ENCODE measurements around the gene C17orf50. TPM values are rescaled to one million over a fixed set of nuclear protein-coding genes. Genes with fewer than 3 reads are reported as not detected.

The C17orf50 gene
- total and polyA plus RNA-seq, 2 of the 13 experiments (the other 11 are each of a cell fraction or from before 2014, with no cell fraction given): not detected

DNA sequence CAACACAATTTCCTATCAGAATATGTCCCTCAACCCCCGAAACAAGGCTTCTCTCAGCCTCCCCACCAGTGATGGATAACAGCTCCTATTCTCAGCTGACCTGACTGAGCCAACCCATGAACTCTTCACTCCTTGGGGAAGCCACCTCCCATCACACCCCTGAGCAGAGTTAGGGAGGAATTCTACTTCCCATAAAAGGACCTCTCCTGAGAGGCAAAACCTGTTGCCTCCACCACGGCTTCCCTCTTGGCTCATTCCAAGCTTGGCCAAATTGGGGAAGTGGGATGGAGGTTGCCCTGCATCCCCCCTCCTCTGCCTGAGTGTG, 34.9 kb upstream of the C17orf50 start:
- Histone ChIP-seq H3K27ac (ENCODE audit: extremely low read length, insufficient read depth, low read length) (no peak overlapping the region), H3K4me2 (ENCODE audit: low read depth, low read length) (no peak overlapping the region), H2AFZ (ENCODE audit: low read length) (no peak overlapping the region), H3K4me1 (ENCODE audit: insufficient read depth, low read length) (peaks cover 23% of the 10 kb centered on the region), H3K79me2 (ENCODE audit: insufficient read depth, low read length) (no peaks in the 10 kb centered on the region), H3K27me3 (ENCODE audit: control insufficient read depth in 1 of 2, insufficient read depth in 2 of 2, low read length in 2 of 2) (no peaks in the 10 kb centered on the region), H3K9me3 (ENCODE audit: low read length) (no peaks in the 10 kb centered on the region), H3K4me3 (replicated peaks in 1 of 3; ENCODE audit: insufficient read depth in 1 of 3, low read depth in 2 of 3, low read length in 3 of 3) (no peak overlapping the region), H4K20me1 (ENCODE audit: insufficient read depth, low read length) (no peaks in the 10 kb centered on the region), H3K9ac (ENCODE audit: insufficient read depth, low read depth, low read length) (no peak overlapping the region), H3K36me3 (replicated peaks in 1 of 2; ENCODE audit: control insufficient read depth in 1 of 2, insufficient read depth in 2 of 2, low read length in 2 of 2) (peaks cover 10 to 38% of the 10 kb centered on the region in 2 experiments; a peak in 4 of 5 replicates)
- BruUV-seq (replicated peaks): no TSS peak
- in situ Hi-C loops (cut with HindIII; ENCODE audit: extremely low pct_ligation_motif_present, low pct_unique_long_range_greater_than_20kb): loop anchor here (25.0 kb wide), 1 partner anchor 413 kb away; no protein-coding TSS in a partner anchor
- ChIA-PET POLR2A (interaction anchor here (1.1 kb wide), 1 partner anchor 12 kb away, joined by 5 read pairs; no protein-coding TSS in a partner anchor), CTCF (ENCODE audit: low intra/inter-chr PET ratio, low total read pairs) (no interaction called here)
- ATAC-seq (no peak), FAIRE-seq (no peak), DNase-seq (ENCODE audit: low spot score) (no peak)
- WGBS (ENCODE audit: low lambda C conversion rate): 100% methylated on average over 2 of the region's 2 CpGs
- intact Hi-C loops (cut with micrococcal nuclease; ENCODE audit: unreplicated experiment): no loop called here
- TF ChIP-seq XRCC5 (optimal IDR thresholded peaks at IDR 0.05; ENCODE audit: low read length) (no peak), TCF12 (IDR thresholded peaks at IDR 0.05) (no peak), TCF12 (CRISPR knock-in tag; IDR thresholded peaks at IDR 0.05) (no peak), XBP1 (CRISPR knock-in tag; IDR thresholded peaks at IDR 0.05) (no peak), POGZ (CRISPR knock-in tag; IDR thresholded peaks at IDR 0.05) (no peak), GABPA (IDR thresholded peaks at IDR 0.05; ENCODE audit: low read depth, low read length) (no peak), GABPA (CRISPR knock-in tag; IDR thresholded peaks at IDR 0.05; ENCODE audit: low read depth) (no peak), HIVEP1 (CRISPR knock-in tag; IDR thresholded peaks at IDR 0.05) (no peak), MAFK (conservative IDR thresholded peaks at IDR 0.05 in 1 of 2, IDR thresholded peaks at IDR 0.05 in 1 of 2; ENCODE audit: low read length in 2 of 2) (no peak), AGO2 (optimal IDR thresholded peaks at IDR 0.05; ENCODE audit: low read depth, low read length) (no peak), MYNN (CRISPR knock-in tag; IDR thresholded peaks at IDR 0.05; ENCODE audit: low read depth) (no peak), ZNF672 (CRISPR knock-in tag; IDR thresholded peaks at IDR 0.05) (no peak), ZBTB38 (CRISPR knock-in tag; IDR thresholded peaks at IDR 0.05) (no peak), ZNF615 (CRISPR knock-in tag; IDR thresholded peaks at IDR 0.05; ENCODE audit: borderline replicate concordance) (no peak), FOSL2 (CRISPR knock-in tag; IDR thresholded peaks at IDR 0.05) (no peak), NR2C2 (CRISPR knock-in tag; IDR thresholded peaks at IDR 0.05; ENCODE audit: borderline replicate concordance) (no peak), ZNF253 (CRISPR knock-in tag; IDR thresholded peaks at IDR 0.05; ENCODE audit: borderline replicate concordance) (no peak), JUN (CRISPR knock-in tag; IDR thresholded peaks at IDR 0.05) (no peak)
- TF ChIP-seq, protein P1, sequence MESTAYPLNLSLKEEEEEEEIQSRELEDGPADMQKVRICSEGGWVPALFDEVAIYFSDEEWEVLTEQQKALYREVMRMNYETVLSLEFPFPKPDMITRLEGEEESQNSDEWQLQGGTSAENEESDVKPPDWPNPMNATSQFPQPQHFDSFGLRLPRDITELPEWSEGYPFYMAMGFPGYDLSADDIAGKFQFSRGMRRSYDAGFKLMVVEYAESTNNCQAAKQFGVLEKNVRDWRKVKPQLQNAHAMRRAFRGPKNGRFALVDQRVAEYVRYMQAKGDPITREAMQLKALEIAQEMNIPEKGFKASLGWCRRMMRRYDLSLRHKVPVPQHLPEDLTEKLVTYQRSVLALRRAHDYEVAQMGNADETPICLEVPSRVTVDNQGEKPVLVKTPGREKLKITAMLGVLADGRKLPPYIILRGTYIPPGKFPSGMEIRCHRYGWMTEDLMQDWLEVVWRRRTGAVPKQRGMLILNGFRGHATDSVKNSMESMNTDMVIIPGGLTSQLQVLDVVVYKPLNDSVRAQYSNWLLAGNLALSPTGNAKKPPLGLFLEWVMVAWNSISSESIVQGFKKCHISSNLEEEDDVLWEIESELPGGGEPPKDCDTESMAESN (CRISPR knock-in tag; conservative IDR thresholded peaks at IDR 0.05): no peak
- TF ChIP-seq, protein P2, sequence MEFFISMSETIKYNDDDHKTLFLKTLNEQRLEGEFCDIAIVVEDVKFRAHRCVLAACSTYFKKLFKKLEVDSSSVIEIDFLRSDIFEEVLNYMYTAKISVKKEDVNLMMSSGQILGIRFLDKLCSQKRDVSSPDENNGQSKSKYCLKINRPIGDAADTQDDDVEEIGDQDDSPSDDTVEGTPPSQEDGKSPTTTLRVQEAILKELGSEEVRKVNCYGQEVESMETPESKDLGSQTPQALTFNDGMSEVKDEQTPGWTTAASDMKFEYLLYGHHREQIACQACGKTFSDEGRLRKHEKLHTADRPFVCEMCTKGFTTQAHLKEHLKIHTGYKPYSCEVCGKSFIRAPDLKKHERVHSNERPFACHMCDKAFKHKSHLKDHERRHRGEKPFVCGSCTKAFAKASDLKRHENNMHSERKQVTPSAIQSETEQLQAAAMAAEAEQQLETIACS (CRISPR knock-in tag; IDR thresholded peaks at IDR 0.05): no peak
- TF ChIP-seq, protein P3, sequence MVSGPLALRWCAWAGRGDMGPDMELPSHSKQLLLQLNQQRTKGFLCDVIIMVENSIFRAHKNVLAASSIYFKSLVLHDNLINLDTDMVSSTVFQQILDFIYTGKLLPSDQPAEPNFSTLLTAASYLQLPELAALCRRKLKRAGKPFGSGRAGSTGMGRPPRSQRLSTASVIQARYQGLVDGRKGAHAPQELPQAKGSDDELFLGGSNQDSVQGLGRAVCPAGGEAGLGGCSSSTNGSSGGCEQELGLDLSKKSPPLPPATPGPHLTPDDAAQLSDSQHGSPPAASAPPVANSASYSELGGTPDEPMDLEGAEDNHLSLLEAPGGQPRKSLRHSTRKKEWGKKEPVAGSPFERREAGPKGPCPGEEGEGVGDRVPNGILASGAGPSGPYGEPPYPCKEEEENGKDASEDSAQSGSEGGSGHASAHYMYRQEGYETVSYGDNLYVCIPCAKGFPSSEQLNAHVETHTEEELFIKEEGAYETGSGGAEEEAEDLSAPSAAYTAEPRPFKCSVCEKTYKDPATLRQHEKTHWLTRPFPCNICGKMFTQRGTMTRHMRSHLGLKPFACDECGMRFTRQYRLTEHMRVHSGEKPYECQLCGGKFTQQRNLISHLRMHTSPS (CRISPR knock-in tag; IDR thresholded peaks at IDR 0.05; ENCODE audit: low read depth): no peak
- TF ChIP-seq, protein P4, sequence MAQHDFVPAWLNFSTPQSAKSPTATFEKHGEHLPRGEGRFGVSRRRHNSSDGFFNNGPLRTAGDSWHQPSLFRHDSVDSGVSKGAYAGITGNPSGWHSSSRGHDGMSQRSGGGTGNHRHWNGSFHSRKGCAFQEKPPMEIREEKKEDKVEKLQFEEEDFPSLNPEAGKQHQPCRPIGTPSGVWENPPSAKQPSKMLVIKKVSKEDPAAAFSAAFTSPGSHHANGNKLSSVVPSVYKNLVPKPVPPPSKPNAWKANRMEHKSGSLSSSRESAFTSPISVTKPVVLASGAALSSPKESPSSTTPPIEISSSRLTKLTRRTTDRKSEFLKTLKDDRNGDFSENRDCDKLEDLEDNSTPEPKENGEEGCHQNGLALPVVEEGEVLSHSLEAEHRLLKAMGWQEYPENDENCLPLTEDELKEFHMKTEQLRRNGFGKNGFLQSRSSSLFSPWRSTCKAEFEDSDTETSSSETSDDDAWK (CRISPR knock-in tag; IDR thresholded peaks at IDR 0.05): no peak
